HepG2 (cell line): ENCODE measurements around the gene SHLD1. TPM values are rescaled to one million over a fixed set of nuclear protein-coding genes. Genes with fewer than 3 reads are reported as not detected.

ENCODE experiments used
- CC2D1A ChIP-seq: sonication (generic); formaldehyde crosslinking; IDR thresholded peaks from 2 replicates; pipeline ENCODE4 v1.8.1; 2023; ENCODE audit warnings: mild to moderate bottlenecking, missing genetic modification reagents
- ELF4 ChIP-seq: sonication (generic); formaldehyde crosslinking; IDR thresholded peaks from 2 replicates; pipeline ENCODE4 v1.5.0; 2020; ENCODE audit warnings: missing genetic modification reagents, mild to moderate bottlenecking, moderate library complexity, borderline replicate concordance
- FOXK1 ChIP-seq: sonication (generic); formaldehyde crosslinking; IDR thresholded peaks from 2 replicates; pipeline ENCODE4 v1.4.0; 2020; ENCODE audit warnings: low read depth, missing genetic modification reagents, borderline replicate concordance
- HES4 ChIP-seq: sonication (generic); formaldehyde crosslinking; IDR thresholded peaks from 2 replicates; pipeline ENCODE4 v1.9.0; 2021; ENCODE audit warnings: mild to moderate bottlenecking, missing genetic modification reagents, borderline replicate concordance
- HNRNPH1 ChIP-seq: fragments of 200-400 bp; formaldehyde crosslinking; optimal IDR thresholded peaks from 2 replicates; pipeline ENCODE3; 2017; ENCODE audit warnings: mild to moderate bottlenecking, low read depth, low read length
- SAP130 ChIP-seq: IDR thresholded peaks from 2 replicates; pipeline ENCODE4 v1.6.1; 2016; ENCODE audit warnings: low read depth
- TOPORS ChIP-seq: sonication (generic); formaldehyde crosslinking; IDR thresholded peaks from 2 replicates; pipeline ENCODE4 v1.8.0; 2023; ENCODE audit warnings: mild to moderate bottlenecking, missing genetic modification reagents
- ZNF205 ChIP-seq: IDR thresholded peaks from 2 replicates; pipeline ENCODE4 v1.6.1; 2018; ENCODE audit warnings: missing biosample characterization, missing genetic modification reagents
- ZNF335 ChIP-seq: sonication (generic); formaldehyde crosslinking; IDR thresholded peaks from 2 replicates; pipeline ENCODE4 v1.4.0; 2020; ENCODE audit warnings: missing genetic modification reagents
- ZNF33B ChIP-seq: sonication (generic); formaldehyde crosslinking; IDR thresholded peaks from 2 replicates; pipeline ENCODE4 v1.5.1; 2020; ENCODE audit warnings: mild to moderate bottlenecking, missing genetic modification reagents
- ZNF343 ChIP-seq: sonication (generic); formaldehyde crosslinking; IDR thresholded peaks from 2 replicates; pipeline ENCODE4 v1.4.0; 2020; ENCODE audit warnings: mild to moderate bottlenecking, missing genetic modification reagents
- ZNF431 ChIP-seq: sonication (generic); formaldehyde crosslinking; IDR thresholded peaks from 2 replicates; pipeline ENCODE4 v1.9.0; 2022; ENCODE audit warnings: missing genetic modification reagents, low read depth, mild to moderate bottlenecking, borderline replicate concordance
- ZNF530 ChIP-seq: sonication (generic); formaldehyde crosslinking; IDR thresholded peaks from 2 replicates; pipeline ENCODE4 v1.5.0; 2020; ENCODE audit warnings: low read depth, mild to moderate bottlenecking, missing genetic modification reagents
- ZNF569 ChIP-seq: sonication (generic); formaldehyde crosslinking; IDR thresholded peaks from 2 replicates; pipeline ENCODE4 v1.5.0; 2020; ENCODE audit warnings: mild to moderate bottlenecking, missing genetic modification reagents, moderate library complexity, borderline replicate concordance
- ZNF644 ChIP-seq: IDR thresholded peaks from 2 replicates; pipeline ENCODE4 v1.6.1; 2016; ENCODE audit warnings: low read depth
- ZNF780A ChIP-seq: sonication (generic); formaldehyde crosslinking; IDR thresholded peaks from 2 replicates; pipeline ENCODE4 v1.8.0; 2022; ENCODE audit warnings: mild to moderate bottlenecking, missing genetic modification reagents, moderate library complexity
- ZNF850 ChIP-seq: sonication (generic); formaldehyde crosslinking; conservative IDR thresholded peaks from 2 replicates; pipeline ENCODE4 v1.9.0; 2021; ENCODE audit warnings: mild to moderate bottlenecking, missing genetic modification reagents
- polyA plus RNA-seq, 8 experiments: library from polyadenylated mRNA; depleted of rRNA in 3 of 8; stranded (reverse) in 7 of 8; unstranded in 1 of 8; fragments of >200 nt; fragmentation: Illumina TruSeq in 4 of 8; extraction: Trizol in 4 of 8; gene quantifications; 2 replicates each; pipeline versions ENCODE4 v1.2.1 to v1.2.3, GENCODE V29; 2011 to 2016; ENCODE audit warnings: low read depth in 4 of 8, missing spikeins in 1 of 8, mixed read lengths in 1 of 8; ENCODE audit not compliant: insufficient read depth in 1 of 8
- total RNA-seq, 5 experiments: library from RNA; depleted of rRNA; stranded (reverse); fragments of >200 nt; fragmentation: Illumina TruSeq; extraction: Trizol; gene quantifications; 2 replicates each; pipeline ENCODE4 v1.2.3, GENCODE V29; 2016; ENCODE audit warnings: low read depth in 1 of 5
- TF ChIP-seq, protein P1 (sequence below): sonication (generic); formaldehyde crosslinking; IDR thresholded peaks from 2 replicates; pipeline ENCODE4 v1.9.0; 2021; ENCODE audit warnings: missing genetic modification reagents, borderline replicate concordance
- TF ChIP-seq, protein P2 (sequence below): sonication (generic); formaldehyde crosslinking; IDR thresholded peaks from 2 replicates; pipeline ENCODE4 v1.4.0; 2020; ENCODE audit warnings: missing genetic modification reagents
- TF ChIP-seq, protein P3 (sequence below): sonication (generic); formaldehyde crosslinking; IDR thresholded peaks from 2 replicates; pipeline ENCODE4 v1.8.1; 2022; ENCODE audit warnings: low read depth, mild to moderate bottlenecking, missing genetic modification reagents
- TF ChIP-seq, protein P4 (sequence below): sonication (generic); formaldehyde crosslinking; IDR thresholded peaks from 2 replicates; pipeline ENCODE4 v1.5.0; 2020; ENCODE audit warnings: missing genetic modification reagents, mild to moderate bottlenecking, borderline replicate concordance

Gene SHLD1
- total and polyA plus RNA-seq, 2 of the 13 experiments (the other 11 are each of a cell fraction or from before 2014, with no cell fraction given), result 8.9 to 10.0 TPM

DNA sequence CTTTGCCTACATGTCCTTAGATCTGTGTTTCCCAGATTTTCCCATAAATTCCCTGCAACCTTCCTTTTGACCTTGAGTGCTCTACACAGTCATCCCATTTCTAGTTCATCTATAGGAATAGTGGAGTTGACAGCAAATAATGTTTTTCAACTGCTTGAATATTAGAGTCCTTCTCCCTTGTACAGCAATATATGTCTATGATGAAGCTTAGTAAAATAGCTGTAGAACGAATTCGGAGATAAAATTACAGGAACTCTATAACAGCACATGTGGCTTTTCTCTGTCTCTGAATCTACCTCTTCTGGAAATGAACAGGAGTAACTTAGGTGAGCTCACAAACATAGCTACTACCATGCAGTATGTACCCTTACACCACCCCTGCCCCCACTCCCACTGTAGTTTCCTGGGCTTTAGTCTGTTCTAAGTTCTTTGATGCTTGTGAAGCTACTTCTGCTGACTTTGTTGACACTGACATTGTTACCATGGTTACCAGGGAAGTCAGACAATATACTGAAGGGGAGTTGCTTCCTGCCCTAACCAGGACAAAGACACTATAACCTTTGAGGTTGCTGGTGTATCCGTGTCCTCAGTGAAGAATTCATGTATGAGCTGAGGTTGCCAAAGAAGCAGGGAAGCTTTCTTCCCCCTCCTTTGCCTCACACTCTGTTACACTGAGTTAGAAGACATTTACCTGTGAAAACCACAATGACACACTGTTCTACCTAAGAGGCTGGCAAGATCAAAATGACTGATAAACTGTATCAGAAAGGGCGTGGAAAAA lies 35.8 kb upstream of the SHLD1 start (continued):
- TF ChIP-seq ZNF780A (CRISPR knock-in tag) (no peak), CC2D1A (no peak), ZNF205 (CRISPR knock-in tag) (peak; percentile 69), ZNF530 (CRISPR knock-in tag) (no peak), ZNF343 (CRISPR knock-in tag) (no peak), HNRNPH1 (no peak), HES4 (no peak), ZNF431 (no peak), FOXK1 (peak; percentile 75; the same call in 1 of the 2 replicates), ELF4 (no peak), ZNF335 (CRISPR knock-in tag) (peak; percentile 77), SAP130 (peak; percentile 93), ZNF644 (CRISPR knock-in tag) (no peak), ZNF569 (CRISPR knock-in tag) (no peak), ZNF850 (CRISPR knock-in tag) (no peak), ZNF33B (CRISPR knock-in tag) (no peak), TOPORS (CRISPR knock-in tag) (no peak)
- TF ChIP-seq, protein P1, sequence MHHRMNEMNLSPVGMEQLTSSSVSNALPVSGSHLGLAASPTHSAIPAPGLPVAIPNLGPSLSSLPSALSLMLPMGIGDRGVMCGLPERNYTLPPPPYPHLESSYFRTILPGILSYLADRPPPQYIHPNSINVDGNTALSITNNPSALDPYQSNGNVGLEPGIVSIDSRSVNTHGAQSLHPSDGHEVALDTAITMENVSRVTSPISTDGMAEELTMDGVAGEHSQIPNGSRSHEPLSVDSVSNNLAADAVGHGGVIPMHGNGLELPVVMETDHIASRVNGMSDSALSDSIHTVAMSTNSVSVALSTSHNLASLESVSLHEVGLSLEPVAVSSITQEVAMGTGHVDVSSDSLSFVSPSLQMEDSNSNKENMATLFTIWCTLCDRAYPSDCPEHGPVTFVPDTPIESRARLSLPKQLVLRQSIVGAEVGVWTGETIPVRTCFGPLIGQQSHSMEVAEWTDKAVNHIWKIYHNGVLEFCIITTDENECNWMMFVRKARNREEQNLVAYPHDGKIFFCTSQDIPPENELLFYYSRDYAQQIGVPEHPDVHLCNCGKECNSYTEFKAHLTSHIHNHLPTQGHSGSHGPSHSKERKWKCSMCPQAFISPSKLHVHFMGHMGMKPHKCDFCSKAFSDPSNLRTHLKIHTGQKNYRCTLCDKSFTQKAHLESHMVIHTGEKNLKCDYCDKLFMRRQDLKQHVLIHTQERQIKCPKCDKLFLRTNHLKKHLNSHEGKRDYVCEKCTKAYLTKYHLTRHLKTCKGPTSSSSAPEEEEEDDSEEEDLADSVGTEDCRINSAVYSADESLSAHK (CRISPR knock-in tag), result no peak
- TF ChIP-seq, protein P2, sequence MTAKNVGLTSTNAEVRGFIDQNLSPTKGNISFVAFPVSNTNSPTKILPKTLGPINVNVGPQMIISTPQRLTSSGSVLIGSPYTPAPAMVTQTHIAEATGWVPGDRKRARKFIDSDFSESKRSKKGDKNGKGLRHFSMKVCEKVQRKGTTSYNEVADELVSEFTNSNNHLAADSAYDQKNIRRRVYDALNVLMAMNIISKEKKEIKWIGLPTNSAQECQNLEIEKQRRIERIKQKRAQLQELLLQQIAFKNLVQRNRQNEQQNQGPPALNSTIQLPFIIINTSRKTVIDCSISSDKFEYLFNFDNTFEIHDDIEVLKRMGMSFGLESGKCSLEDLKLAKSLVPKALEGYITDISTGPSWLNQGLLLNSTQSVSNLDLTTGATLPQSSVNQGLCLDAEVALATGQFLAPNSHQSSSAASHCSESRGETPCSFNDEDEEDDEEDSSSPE (CRISPR knock-in tag), result no peak; the same call in 1 of the 2 replicates
- TF ChIP-seq, protein P3, sequence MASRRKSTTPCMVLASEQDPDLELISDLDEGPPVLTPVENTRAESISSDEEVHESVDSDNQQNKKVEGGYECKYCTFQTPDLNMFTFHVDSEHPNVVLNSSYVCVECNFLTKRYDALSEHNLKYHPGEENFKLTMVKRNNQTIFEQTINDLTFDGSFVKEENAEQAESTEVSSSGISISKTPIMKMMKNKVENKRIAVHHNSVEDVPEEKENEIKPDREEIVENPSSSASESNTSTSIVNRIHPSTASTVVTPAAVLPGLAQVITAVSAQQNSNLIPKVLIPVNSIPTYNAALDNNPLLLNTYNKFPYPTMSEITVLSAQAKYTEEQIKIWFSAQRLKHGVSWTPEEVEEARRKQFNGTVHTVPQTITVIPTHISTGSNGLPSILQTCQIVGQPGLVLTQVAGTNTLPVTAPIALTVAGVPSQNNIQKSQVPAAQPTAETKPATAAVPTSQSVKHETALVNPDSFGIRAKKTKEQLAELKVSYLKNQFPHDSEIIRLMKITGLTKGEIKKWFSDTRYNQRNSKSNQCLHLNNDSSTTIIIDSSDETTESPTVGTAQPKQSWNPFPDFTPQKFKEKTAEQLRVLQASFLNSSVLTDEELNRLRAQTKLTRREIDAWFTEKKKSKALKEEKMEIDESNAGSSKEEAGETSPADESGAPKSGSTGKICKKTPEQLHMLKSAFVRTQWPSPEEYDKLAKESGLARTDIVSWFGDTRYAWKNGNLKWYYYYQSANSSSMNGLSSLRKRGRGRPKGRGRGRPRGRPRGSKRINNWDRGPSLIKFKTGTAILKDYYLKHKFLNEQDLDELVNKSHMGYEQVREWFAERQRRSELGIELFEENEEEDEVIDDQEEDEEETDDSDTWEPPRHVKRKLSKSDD (CRISPR knock-in tag), result no peak
- TF ChIP-seq, protein P4, sequence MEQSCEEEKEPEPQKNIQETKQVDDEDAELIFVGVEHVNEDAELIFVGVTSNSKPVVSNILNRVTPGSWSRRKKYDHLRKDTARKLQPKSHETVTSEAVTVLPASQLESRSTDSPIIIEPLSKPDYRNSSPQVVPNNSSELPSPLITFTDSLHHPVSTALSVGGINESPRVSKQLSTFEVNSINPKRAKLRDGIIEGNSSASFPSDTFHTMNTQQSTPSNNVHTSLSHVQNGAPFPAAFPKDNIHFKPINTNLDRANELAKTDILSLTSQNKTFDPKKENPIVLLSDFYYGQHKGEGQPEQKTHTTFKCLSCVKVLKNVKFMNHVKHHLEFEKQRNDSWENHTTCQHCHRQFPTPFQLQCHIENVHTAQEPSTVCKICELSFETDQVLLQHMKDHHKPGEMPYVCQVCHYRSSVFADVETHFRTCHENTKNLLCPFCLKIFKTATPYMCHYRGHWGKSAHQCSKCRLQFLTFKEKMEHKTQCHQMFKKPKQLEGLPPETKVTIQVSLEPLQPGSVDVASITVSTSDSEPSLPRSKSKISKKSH, result no peak
